ENCODE results near the gene ZNF804B.

ZNF804B gene

DNA sequence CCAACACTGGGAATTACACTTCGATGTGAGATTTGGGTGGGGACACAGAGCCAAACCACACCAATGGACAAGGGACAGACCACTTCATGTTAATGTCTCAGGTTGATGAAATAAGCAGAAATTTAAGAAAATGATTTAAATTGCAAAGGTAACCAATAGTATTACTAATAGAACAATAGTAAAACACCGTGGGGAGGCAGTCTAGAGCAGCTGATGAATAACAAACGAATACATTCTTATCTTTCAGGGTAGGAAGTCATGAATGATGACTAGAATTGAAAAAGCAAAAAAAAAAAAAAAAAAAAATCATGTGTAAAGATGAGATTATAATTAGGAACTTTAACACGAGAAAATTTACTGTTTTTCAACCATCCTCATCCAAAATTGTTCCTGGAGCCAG is 207.9 kb downstream of the ZNF804B start:
- DNase-seq (ENCODE audit: low read depth), result no peak

DNA sequence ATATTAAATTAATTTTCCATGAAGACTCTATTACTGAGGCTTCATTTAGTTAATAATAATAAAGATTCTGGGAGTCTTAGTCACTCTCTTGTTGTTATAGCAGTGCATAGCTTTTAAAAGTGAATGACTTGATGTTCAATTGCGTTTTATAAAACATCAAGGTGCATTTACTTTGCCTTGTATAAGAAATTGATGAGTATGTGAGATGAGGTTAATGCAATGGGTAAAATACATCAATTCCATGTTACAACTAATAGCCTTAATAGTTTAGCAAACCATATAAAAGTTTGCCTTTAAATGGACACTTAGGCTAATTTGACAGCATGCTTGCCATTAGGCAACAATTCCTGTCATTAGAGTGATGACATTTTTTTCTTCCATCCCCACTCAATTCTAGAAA is 209.7 kb downstream of the ZNF804B start:
- DNase-seq (ENCODE audit: low read depth), result no peak

DNA sequence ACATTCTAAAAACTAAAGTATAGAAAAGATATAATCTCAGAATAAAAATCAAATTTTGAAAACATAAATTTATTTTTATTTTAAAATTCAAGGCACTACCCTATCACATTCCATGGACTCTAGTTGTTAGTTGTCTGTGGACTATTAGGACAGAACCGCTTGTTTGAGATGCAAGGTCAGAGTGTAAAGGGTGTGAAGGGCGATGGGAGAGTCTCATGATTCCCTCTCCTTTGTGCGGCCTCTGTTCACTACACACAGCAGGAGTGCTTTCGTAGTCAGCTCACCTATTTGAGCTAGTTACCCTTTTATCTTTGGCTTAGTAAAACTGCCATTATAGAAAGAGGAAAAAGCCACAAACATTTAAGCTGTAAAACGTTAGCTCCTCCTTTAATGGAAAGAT is 225.8 kb downstream of the ZNF804B start:
- no peak for DNase-seq (ENCODE audit: low read depth)

DNA sequence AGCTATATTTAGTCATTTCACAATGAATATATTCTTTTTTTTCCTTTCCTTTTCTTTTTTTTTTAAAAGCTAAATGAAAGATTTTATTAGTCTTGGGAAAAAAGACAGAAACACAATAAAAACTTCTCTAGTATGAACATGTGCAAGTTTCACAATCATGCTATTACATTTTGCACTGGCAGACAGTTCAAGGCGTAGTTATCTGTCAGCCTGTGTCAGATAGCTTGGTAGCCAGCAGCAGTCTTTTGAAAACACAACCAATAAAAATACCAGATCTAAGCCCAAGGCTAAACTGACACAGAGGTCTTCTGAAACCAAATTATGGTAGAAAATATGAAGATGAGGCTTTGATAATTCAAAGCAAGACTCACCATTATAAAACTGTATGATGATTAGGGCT is 241.8 kb downstream of the ZNF804B start:
- DNase-seq (ENCODE audit: low read depth), result no peak

DNA sequence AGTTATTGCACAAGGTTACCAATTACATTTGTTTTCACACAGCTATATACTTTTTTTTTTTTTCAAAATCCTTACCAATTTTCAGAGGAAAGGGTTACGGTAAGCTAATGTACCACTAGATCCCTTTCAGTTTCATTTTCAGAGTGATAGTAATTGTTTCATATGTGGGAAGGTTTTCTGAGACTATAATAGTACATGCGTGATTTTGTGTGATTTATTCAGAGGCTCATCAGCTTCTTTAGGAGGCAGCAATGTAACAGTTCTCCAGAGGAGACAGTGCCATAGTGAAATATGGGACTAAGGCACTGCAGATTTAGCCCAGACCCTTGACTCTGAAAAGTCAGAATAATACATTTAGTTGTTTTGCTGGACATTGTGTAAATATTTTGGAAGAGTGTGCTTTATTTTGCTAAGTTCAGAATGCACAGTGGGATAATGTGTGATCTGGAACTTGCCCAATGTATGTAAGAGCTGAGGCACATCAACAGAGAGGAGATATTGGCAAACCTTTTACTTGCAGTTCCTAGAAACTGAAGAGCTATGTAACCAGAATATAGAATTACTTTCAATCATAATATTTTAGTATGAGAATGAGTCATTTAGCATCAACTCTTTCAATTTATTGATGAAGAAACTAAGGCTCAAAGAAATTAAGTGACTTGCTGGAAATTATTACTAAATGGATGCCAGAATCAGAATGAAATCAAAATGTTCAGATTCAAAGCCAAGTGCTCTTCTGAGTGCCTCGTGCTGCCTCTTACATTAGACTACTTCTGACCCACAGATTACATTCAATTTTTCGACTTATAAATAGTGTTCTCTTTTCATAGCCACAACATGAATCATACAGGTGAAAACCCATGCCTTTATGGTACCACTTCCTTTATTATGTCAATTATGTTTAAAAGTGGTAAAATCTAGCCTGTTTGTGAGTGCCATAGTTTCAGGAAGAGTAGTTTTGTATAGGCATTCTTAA is 243.8 kb downstream of the ZNF804B start:
- no peak for DNase-seq (ENCODE audit: low read depth)

DNA sequence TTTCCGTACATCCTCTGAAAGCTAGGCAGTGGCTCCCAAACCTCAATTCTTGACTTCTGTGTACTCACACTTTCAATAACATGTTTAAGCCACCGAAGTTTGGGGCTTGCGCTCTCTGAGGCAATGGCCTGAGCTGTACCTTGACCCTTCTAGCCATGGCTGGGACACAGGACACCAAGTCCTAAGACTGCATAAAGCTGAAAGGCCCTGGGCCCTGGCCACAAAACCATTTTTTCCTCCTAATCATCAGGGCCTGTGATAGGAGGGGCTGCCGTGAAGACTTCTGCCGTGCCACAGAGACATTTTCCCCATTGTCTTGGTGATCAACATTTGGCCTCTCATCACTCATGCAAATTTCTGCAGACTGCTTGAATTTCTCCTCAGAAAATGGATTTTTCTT is 252.5 kb downstream of the ZNF804B start:
- no peak for DNase-seq (ENCODE audit: low read depth)

DNA sequence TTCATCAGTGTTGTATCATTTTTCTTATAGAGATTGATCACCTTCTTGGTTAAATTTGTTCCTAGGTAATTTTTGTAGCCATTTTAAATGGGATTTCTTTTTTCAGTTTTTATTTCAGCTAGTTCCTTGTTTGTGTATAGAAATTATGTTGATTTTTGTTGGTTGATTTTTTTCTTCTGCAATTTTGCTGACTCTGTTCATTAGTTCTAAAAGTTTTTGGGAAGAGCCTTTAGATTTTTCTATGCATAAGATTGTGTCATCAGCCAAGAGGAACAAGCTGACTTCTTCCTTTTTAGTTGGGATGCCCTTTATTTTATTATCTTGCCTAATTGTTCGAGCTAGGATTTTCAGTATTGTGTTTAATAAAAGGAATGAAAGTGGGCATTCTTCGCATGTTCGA is 258.2 kb downstream of the ZNF804B start:
- no peak for DNase-seq (ENCODE audit: low read depth)

DNA sequence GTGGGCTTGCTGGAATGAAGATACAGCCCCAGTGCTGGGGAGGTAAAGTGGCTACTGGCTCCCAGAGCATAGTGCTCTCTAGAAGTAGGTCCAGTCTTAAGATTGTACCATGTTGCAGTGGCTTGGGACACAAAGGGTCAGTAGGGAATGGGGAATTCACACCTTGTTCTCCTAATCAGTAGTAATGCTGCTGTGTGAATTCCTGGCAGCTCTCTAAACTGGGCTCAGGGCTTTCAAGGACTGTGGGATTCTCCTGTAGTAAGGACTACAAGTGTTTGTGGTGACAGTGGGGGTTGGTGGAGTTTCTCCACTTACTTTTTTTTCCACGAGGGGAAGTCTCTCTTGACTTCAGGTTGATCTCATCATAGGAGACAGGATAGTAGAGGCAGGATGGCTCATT is 262.2 kb downstream of the ZNF804B start:
- DNase-seq (ENCODE audit: low read depth), result no peak

DNA sequence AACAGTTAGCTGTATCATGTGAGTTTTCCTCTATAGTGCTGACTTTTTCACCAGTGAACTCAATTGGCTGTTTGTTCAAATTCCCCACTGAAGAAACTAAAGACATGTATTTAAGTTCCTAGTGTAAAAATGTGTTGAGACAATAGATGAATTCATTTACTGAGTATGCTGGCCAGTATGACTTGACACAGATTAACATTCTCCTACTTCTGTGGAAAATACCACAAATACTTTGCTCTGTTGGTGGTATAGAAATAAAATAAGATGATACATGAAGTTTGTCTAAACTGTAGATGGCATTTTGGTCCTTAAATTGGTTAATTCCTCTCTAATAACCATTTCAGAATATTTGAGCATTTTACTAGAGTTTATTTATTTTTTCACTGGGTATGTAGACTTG is 263.7 kb downstream of the ZNF804B start:
- DNase-seq (ENCODE audit: low read depth), result no peak

DNA sequence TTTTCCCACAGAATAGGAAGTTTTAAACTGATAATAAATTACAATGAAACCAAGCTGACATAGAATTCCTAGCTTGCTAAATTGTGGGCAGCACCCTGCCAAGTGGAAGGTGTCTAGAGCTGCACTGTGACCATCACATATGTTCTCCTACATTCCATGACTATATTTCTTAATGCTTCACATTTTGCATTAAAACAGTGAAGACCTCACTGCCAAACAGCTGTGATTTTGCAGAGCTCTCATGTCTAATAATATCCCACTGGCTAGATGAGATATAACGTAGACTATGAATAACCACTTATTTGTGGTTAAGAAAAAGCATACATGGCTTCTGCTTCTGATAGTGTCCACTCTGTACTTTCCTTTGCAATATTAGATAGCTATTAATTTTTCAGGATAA is 264.4 kb downstream of the ZNF804B start:
- no peak for DNase-seq (ENCODE audit: low read depth)

DNA sequence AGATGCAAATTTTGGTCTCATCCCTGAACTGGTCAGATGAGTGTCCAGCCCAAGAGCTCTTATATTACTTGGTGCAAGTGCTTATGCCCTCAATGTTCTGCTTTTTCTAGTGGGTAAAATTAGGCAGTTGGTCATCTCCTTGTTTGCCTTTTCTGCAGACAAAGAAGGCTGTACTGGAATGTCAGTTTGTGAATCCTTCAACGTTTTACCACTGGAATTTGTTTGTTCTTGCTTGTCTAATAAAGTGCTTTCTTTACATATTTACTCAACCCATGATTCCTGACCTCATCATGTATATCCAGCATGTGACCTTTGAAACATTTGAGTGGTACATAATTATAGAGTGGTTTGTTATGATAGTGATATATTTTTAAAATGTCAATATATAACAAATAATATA is 268.3 kb downstream of the ZNF804B start:
- DNase-seq (ENCODE audit: low read depth), result no peak

DNA sequence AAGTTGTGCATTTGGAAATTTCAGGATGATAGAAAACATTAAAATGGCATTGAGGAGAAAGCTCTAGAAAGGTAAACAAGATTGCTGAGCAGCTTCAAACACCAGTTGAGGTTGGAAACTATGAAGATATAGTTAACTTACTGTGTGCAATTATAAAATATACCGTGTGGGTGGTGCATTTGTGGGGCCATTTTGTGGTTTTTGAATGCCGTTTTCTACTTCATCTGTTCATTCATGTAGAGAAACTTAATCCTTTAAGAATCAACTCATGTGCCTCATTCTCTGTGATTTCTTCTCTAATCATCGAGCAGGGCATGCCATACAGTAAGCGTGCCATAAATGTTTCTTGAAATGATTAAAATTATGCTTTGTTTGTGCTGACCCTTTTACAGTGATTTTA is 268.8 kb downstream of the ZNF804B start:
- DNase-seq (ENCODE audit: low read depth), result no peak

DNA sequence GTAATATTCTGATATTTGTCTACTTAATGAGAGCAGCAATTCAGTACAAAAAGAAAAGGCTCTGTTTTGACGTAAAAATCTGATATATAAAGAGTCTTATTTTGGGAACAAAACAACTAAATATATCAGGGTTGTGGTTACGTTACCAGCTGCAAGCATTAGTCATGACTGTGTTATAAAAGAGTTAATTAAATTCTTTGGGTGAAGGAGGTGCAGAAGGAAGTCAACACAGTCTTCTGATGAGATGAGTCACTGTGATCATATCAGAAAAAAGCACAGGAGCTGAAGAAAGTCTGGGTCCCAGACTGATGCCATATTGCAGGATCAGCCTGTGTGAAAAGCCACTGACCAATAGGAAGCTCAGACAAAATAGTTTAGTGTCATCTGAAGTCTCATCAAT is 270.4 kb downstream of the ZNF804B start:
- no peak for DNase-seq (ENCODE audit: low read depth)

DNA sequence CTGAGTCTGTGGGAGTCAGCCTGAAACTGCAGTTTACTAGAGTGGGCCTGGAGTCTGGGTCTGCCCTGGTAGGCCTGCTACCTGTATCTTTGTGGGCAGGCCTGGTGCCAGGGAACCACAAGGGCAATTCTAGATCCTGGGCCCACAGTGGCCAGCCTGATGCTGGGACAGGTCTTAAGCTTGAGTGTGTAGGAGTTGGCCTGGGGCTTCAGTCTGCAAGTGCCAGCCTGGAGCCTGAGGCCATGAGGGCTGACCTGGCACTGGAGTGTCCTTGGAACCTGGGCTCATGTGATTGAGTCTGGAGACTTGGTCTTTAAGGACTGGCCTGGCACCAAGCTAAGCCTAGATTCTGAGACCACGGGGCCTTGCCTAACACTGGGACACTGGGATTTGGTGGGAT is 281.7 kb downstream of the ZNF804B start:
- no peak for DNase-seq (ENCODE audit: low read depth)

DNA sequence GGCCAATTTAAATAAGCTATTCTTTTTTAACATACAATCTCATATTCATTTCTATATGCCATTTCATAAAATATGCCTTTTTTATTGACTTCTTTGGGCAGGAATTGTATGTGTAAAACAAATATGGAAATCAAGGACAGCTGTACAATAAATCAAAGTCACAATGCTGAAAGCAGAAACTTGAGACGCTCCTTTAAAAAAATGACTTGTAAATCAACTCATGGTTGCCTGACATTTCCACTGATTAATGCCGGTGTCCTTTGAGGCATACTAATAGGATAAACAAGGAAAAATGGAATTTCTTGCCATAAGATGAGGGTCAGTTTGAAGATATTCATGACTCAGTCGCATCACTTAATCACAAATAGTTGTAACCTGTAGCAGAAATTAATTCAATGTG is 283.4 kb downstream of the ZNF804B start:
- no peak for DNase-seq (ENCODE audit: low read depth)

DNA sequence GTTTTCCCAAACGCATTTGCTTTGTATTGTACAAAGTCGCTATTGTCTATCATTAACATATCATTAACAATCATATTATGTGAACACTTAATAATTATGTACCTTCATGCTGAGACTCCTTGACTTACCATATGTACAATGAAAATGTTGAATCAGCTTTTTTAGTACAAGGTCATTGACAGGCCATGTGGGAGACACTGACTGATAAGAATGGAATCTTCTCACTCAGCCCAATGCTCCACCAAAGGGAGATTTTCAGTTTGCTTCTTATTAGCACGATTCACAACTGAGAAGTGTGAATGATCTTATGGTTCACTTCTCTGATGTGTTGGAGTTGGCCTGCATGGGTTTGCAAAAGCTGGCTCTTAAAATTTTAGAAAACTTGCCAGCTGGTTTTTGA is 289.5 kb downstream of the ZNF804B start:
- no peak for DNase-seq (ENCODE audit: low read depth)

DNA sequence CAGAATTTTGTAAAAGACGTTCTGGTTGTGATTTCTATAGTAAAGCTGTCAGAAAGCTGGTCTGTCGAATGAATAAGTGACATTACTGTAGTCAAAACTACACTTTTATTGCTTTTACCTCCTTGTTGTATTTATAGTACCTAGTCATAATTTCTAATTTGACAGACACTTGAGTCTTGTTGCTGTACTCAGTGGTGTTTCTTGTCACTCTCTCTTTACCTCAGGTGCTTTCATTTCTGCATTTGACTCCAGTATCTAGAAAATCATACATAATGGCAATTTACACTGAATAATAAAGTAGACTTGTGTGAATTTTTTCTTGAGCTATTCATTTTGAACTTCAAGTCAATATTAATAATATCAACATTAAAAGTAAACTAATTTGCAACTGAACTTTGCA is 293.6 kb downstream of the ZNF804B start:
- no peak for DNase-seq (ENCODE audit: low read depth)

DNA sequence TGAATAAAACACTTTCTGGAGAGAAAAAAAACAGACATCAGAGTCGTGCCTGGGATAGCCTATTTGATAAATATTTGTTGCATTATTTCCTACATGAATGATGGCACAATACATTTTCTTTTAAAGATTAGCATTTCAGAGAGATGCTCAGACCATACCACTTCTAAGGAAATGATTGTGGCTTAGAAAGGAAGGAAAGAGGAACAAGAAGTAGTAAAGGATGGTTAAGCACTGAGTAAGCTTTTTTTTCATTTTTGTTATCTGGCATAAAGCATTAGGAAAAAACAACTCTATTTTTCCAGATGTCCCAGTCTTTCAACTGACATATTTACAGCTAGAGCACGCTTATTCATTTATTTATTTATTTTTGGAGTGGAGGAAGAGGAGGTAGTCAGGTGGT is 294.9 kb downstream of the ZNF804B start:
- DNase-seq (ENCODE audit: low read depth), result no peak

DNA sequence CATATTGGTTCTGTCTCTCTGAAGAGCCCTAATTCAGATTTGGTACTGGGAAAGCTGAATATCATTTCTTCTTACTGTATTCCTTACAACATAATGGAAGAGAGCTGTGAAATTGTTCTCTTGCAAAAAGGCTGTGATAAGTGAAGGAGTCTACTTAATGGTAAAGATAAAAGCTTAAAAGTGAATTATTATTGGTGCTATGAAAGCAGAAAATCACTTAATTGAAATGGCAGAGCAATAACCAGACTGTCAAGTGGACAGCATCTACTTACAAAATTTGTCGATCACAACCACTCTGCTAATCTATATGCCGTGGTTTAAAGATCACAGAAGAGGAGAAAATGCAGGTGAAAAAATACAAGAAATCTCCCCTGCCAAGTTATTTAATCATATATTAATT is 300.7 kb downstream of the ZNF804B start:
- no peak for DNase-seq (ENCODE audit: low read depth)

DNA sequence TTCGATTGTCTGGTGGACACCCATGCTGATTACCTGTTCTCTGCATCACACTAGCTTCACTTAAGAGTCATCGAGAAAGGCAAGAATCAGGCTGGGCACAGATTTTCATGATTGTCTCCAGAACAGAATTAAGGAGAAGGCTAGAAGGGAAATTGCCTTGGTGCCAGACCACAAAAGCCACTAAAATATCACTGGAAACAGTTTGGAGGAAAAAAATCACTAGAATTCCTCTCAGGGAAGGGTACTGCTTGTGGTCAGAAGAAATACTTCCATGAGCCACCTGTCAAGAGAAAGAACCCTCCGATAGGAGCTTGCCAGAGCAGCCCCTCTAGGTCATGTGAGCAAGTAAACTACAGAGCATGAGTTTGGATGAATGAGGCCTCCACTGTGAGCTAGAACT is 305.3 kb downstream of the ZNF804B start:
- DNase-seq (ENCODE audit: low read depth), result no peak

DNA sequence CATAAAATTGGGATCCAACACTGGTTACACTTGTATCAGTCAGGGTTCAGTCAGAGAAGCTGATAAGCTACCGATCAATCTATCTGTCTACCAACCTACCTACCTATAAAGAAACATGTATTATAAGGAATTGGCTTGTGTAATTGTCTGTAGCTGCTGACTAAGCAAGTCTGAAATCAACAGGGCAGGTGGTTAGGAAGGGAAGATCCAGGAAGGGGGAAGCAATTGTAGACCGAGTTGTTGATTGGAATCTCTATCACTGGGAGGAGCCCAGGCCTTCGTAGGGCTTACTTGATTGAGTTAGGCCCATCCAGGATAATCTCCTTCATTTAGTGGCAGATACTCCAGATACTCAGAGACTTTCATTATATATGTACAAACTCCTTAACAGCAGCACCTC is 307.5 kb downstream of the ZNF804B start:
- no peak for DNase-seq (ENCODE audit: low read depth)

DNA sequence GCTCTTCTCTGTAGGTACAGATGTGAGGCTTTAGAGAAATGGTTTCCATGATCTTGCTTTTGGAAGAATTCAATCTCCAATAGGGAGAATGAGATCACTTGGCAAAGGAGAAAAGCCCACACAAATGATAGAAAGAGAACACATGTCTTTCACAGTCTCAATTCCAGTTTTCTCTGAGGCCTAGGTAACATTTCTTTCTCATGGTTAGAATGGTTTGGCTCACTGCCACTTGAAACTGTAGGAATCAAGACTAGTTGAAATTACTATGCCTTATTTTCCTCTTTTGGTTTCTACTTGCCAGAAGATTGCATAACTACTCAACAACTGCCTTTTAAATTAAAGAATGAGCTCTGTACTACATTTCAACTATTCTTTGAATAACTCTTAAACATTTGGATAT is 312.6 kb downstream of the ZNF804B start:
- no peak for DNase-seq (ENCODE audit: low read depth)

DNA sequence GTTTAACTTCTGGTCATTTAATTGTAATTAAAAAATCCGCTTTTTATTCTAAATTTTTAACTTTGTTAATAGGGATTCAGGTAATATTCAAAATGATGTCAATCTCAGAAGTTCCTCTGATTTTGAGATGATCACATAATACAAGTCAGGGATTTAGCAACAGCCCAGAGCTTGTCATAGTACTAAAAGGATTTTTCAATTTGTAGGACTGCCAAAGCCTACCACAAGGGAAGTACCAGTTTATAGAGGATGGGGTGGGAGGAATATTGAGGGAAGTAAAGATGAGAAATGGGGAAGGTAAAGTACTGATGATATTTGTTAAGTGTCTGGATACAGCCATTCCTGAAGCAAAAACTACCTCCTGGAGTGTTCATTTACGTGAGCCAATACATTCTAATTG is 314.3 kb downstream of the ZNF804B start:
- DNase-seq (ENCODE audit: low read depth), result no peak

DNA sequence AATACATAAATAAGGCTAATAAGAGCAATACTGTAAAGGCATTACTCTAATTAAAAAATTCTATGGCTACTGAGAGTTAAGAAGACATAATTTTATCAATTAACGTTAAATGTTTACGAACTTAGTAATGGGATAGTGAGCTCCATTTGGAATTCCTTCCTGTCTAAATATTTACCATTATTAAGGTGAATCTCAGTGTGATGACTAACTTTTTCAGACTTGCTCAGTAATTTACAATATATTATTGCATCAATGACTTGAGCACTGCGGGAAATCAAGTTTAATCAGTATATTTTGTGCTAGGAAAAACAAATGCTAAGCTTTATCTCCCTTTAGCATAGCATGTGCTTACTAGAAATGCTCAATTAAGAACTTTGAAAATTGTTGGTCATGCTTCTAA is 318.5 kb downstream of the ZNF804B start:
- DNase-seq (ENCODE audit: low read depth), result no peak

Data from fibroblast of the conjunctiva (primary cell).